ENCODE results near the gene BABAM2. TPM values are rescaled to one million over a fixed set of nuclear protein-coding genes. Genes with fewer than 3 reads are reported as not detected.

Gene BABAM2
- 10 to 100 TPM; 36.1 to 39.6 TPM for total RNA-seq

DNA sequence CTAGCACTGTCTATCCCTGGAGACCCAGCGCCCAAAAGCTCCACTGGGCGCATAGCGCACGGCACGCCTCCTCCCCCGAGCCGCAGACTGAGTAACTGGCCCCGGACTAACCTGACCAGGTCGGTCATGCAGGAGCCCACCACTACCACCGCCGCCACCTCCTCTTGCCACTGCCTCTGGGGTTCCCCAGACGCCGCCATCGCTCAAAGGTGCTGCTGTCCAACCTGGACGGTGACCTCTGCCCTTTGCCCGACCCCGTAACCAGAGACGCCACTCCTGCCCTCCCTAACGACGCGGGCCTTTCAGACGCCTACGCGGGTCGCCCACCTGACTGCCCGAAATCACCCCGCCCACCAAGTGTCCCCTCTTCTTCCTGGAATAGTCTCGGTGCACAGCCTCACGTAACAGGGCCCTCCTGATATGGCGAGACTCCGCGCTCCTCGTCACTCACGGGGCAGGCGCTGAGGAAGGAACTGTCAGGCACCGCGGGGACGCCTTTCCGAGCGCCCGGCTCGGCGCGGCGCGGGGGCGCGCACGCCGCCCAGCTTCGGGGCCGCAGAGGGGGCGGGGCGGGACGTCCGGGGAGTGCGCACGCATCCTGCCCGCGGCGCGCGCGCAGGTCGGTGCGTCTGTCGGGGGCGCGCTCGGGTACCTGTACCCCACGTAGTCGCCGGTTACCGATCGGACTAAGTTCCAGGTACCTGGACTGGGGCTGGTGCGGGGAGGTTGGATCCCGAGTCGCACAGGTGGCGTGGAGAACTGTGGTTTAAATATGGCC lies at the start of gene BABAM2, which contains the start of gene RBKS:
TSS of gene BABAM2 (plus strand) at position 584 of the 778 bp plus-strand sequence. CDS start 3,828 bp downstream, outside the sequence.
TSS of gene RBKS (minus strand) at position 242 of the 778 bp plus-strand sequence. CDS start at position 200, 42 bp downstream.

Small RNA genes lying within 50 kb of the gene (microRNA-seq; reads per million reads assigned to microRNA genes)
- gene MIR4263 (ENCODE audit: borderline microRNAs expressed, borderline replicate concordance): not detected

Other genes with a start within 250 kb of the BABAM2 start
- 10 to 100 TPM; 35.3 to 36.0 TPM for gene SUPT7L, start 227.1 kb upstream of the BABAM2 start, total RNA-seq
- 10 to 100 TPM; 22.6 to 23.3 TPM for gene SLC4A1AP, start 226.8 kb upstream of the BABAM2 start, total RNA-seq
- gene MRPL33, start 119.0 kb upstream of the BABAM2 start, total RNA-seq: 10 to 100 TPM; 53.3 to 55.4 TPM
- 1 to 10 TPM; 1.3 TPM for gene RBKS, start 342 bp upstream of the BABAM2 start, total RNA-seq